ENCODE measurements around the gene CEACAM16. TPM values are rescaled to one million over a fixed set of nuclear protein-coding genes. Genes with fewer than 3 reads are reported as not detected.
"Not testable (repeated sequence)": the region's sequence is repeated elsewhere in the genome, so short reads cannot be mapped to it uniquely, and the experiment has no call there.

The CEACAM16 gene
- total RNA-seq, 1 donor from 2014 or later, result not detected

DNA sequence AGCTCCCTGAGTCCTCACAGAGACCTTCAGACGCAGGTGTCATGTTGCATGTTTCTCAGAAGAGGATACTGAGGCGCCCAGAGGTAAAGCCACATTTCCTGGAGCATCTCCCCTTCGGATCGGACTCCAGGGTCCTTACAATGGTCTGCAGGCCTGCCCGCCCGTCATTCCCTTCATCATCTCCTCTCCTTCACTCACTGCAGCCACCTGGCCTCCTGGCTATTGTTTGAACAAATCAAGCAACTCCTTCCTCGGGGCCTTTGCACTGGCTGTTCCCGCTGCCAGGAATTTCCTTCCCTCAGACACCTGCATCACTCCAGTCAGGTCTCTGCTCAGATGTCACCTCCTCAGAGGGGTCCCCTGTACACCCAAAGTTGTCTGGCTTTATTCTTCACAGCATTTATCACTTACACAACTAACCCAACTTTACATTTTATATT lies 20.3 kb downstream of the CEACAM16 start:
- Mint-ChIP-seq H3K4me3 (ENCODE audit: unreplicated experiment) (no peak overlapping the region), H3K4me1 (ENCODE audit: unreplicated experiment) (peaks cover 40% of the 10 kb centered on the region), H3K27ac (ENCODE audit: unreplicated experiment) (no peak overlapping the region), H3K36me3 (ENCODE audit: unreplicated experiment) (no peaks in the 10 kb centered on the region), H3K27me3 (ENCODE audit: unreplicated experiment) (no peaks in the 10 kb centered on the region), H3K9me3 (ENCODE audit: unreplicated experiment) (peaks cover 5% of the 10 kb centered on the region)
- TF ChIP-seq CTCF (IDR thresholded peaks at IDR 0.05), result no peak
- no peak for DNase-seq (ENCODE audit: extremely low spot score, unreplicated experiment)

GRCh38 chr19:44720396-44720795 lies 21.4 kb downstream of the CEACAM16 start:
- not testable (repeated sequence) for H3K4me3 Mint-ChIP-seq (ENCODE audit: unreplicated experiment); DNase-seq (ENCODE audit: extremely low spot score, unreplicated experiment); H3K27ac Mint-ChIP-seq (ENCODE audit: unreplicated experiment); H3K36me3 Mint-ChIP-seq (ENCODE audit: unreplicated experiment); H3K9me3 Mint-ChIP-seq (ENCODE audit: unreplicated experiment); H3K27me3 Mint-ChIP-seq (ENCODE audit: unreplicated experiment)
- peaks cover 45% of the 10 kb centered on the region for H3K4me1 Mint-ChIP-seq (ENCODE audit: unreplicated experiment)

GRCh38 chr19:44720945-44721344 lies 22.0 kb downstream of the CEACAM16 start:
- Mint-ChIP-seq H3K27ac (ENCODE audit: unreplicated experiment) (no peak overlapping the region), H3K27me3 (ENCODE audit: unreplicated experiment) (no peaks in the 10 kb centered on the region), H3K9me3 (ENCODE audit: unreplicated experiment) (no peaks in the 10 kb centered on the region), H3K4me1 (ENCODE audit: unreplicated experiment) (peaks cover 50% of the 10 kb centered on the region), H3K4me3 (ENCODE audit: unreplicated experiment) (no peak overlapping the region), H3K36me3 (ENCODE audit: unreplicated experiment) (no peaks in the 10 kb centered on the region)
- DNase-seq (ENCODE audit: extremely low spot score, unreplicated experiment), result no peak
- no peak for TF ChIP-seq CTCF (IDR thresholded peaks at IDR 0.05)

DNA sequence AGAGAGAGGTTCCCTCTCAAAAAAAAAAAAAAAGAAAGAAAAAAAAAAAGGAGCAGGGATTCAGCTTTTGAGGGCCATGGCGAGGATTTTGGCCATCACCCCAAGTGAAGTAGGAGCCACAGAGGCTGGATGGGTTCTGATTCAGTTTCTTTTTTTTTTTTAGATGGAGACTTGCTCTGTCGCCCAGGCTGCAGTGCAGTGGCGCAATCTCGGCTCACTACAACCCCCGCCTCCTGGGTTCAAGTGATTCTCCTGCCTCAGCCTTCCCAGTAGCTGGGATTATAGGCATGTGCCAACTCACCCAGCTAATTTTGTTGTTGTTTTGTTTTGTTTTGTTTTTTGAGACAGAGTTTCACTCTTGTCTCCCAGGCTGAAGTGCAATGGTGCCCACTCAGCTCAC lies 22.4 kb downstream of the CEACAM16 start:
- H3K27ac Mint-ChIP-seq (ENCODE audit: unreplicated experiment); H3K9me3 Mint-ChIP-seq (ENCODE audit: unreplicated experiment); H3K27me3 Mint-ChIP-seq (ENCODE audit: unreplicated experiment); H3K36me3 Mint-ChIP-seq (ENCODE audit: unreplicated experiment); DNase-seq (ENCODE audit: extremely low spot score, unreplicated experiment); H3K4me3 Mint-ChIP-seq (ENCODE audit: unreplicated experiment): not testable (repeated sequence)
- peaks cover 53% of the 10 kb centered on the region for H3K4me1 Mint-ChIP-seq (ENCODE audit: unreplicated experiment)

- H3K9me3 Mint-ChIP-seq (ENCODE audit: unreplicated experiment), result no peaks in the 10 kb centered on the region
- H3K27ac Mint-ChIP-seq (ENCODE audit: unreplicated experiment), result no peak overlapping the region
- H3K27me3 Mint-ChIP-seq (ENCODE audit: unreplicated experiment), result no peaks in the 10 kb centered on the region
- no peak for DNase-seq (ENCODE audit: extremely low spot score, unreplicated experiment)
- no peak for TF ChIP-seq CTCF (IDR thresholded peaks at IDR 0.05)
- peaks cover 52% of the 10 kb centered on the region for H3K4me1 Mint-ChIP-seq (ENCODE audit: unreplicated experiment)
- no peaks in the 10 kb centered on the region for H3K36me3 Mint-ChIP-seq (ENCODE audit: unreplicated experiment)
- H3K4me3 Mint-ChIP-seq (ENCODE audit: unreplicated experiment), result no peak overlapping the region
Measured at GRCh38 chr19:44722131-44723121, 23.5 kb downstream of the CEACAM16 start.

- H3K27ac Mint-ChIP-seq (ENCODE audit: unreplicated experiment), result no peak overlapping the region
- peaks cover 45% of the 10 kb centered on the region for H3K4me1 Mint-ChIP-seq (ENCODE audit: unreplicated experiment)
- H3K4me3 Mint-ChIP-seq (ENCODE audit: unreplicated experiment), result no peak overlapping the region
- H3K36me3 Mint-ChIP-seq (ENCODE audit: unreplicated experiment), result no peaks in the 10 kb centered on the region
- H3K27me3 Mint-ChIP-seq (ENCODE audit: unreplicated experiment), result no peaks in the 10 kb centered on the region
- no peaks in the 10 kb centered on the region for H3K9me3 Mint-ChIP-seq (ENCODE audit: unreplicated experiment)
- no peak for DNase-seq (ENCODE audit: extremely low spot score, unreplicated experiment)
- no peak for TF ChIP-seq CTCF (IDR thresholded peaks at IDR 0.05)
Measured at GRCh38 chr19:44723299-44723951, 24.5 kb downstream of the CEACAM16 start.

Data from osteocyte (in vitro differentiated cells).